PC-9 (cell line): Measurements from ENCODE around the gene FRMD8. TPM values are rescaled to one million over a fixed set of nuclear protein-coding genes. Genes with fewer than 3 reads are reported as not detected.

ENCODE experiments used
- BruUV-seq: library from RNA; stranded (reverse); fragments of 400-500 nt; replicated peaks from 2 replicates; lab custom pipeline; 2021; lab: Mats Ljungman, UMichigan
- CTCF ChIA-PET: fragments of 300-600 bp; sonication (Branson Sonifier 250); formaldehyde crosslinking; loops from one replicate; lab custom pipeline; 2022; ENCODE audit warnings: antibody characterized with exemption; lab: Charles Lee
- POLR2A ChIA-PET: fragments of 300-600 bp; sonication (Branson Sonifier 250); formaldehyde crosslinking; loops from one replicate; lab custom pipeline; 2022; ENCODE audit warnings: antibody characterized with exemption; ENCODE audit not compliant: unreplicated experiment; lab: Charles Lee
- DNase-seq, 2 experiments: peaks; one replicate each; pipeline versions ENCODE4 v3.0.0 to v3.0.0-alpha.2; 2015 to 2022; ENCODE audit warnings: mixed read lengths in 1 of 2
- H2AFZ ChIP-seq: fragments of 200-600 bp; sonication (generic); 2 replicates; pipeline ENCODE4 v1.8.1; 2017; ENCODE audit warnings: antibody characterized with exemption
- H3F3A ChIP-seq: fragments of 200-600 bp; sonication (generic); 2 replicates; pipeline ENCODE4 v1.8.1; 2017; ENCODE audit warnings: antibody characterized with exemption, mild to moderate bottlenecking, low read depth; ENCODE audit not compliant: insufficient read depth
- H3K27ac ChIP-seq: fragments of 200-600 bp; sonication (generic); 2 replicates; pipeline ENCODE4 v1.6.1; 2016; ENCODE audit warnings: mixed run types
- H3K27me3 ChIP-seq: fragments of 200-600 bp; sonication (generic); 2 replicates; pipeline ENCODE4 v1.6.1; 2016; ENCODE audit warnings: low read depth, mixed run types; ENCODE audit not compliant: insufficient read depth
- H3K36me3 ChIP-seq: fragments of 200-600 bp; sonication (generic); 2 replicates; pipeline ENCODE4 v1.6.1; 2016; ENCODE audit warnings: low read depth, mixed run types
- H3K4me1 ChIP-seq: fragments of 200-600 bp; sonication (generic); replicated peaks from 2 replicates; pipeline ENCODE4 v1.6.1; 2016; ENCODE audit warnings: mixed run types; ENCODE audit not compliant: insufficient read depth
- H3K4me2 ChIP-seq: fragments of 200-600 bp; sonication (generic); 2 replicates; pipeline ENCODE4 v1.6.1; 2017; ENCODE audit warnings: mixed run types
- H3K4me3 ChIP-seq: fragments of 200-600 bp; sonication (generic); 2 replicates; pipeline ENCODE4 v1.6.1; 2016; ENCODE audit warnings: mixed run types
- H3K79me2 ChIP-seq: fragments of 200-600 bp; sonication (generic); 2 replicates; pipeline ENCODE4 v1.6.1; 2017; ENCODE audit warnings: low read depth, mixed run types
- H3K9me2 ChIP-seq: fragments of 200-600 bp; sonication (generic); 2 replicates; pipeline ENCODE4 v1.8.1; 2017; ENCODE audit warnings: mild to moderate bottlenecking; ENCODE audit not compliant: insufficient read depth
- H3K9me3 ChIP-seq: fragments of 200-600 bp; sonication (generic); 2 replicates; pipeline ENCODE4 v1.8.1; 2016; ENCODE audit warnings: low read depth; ENCODE audit not compliant: insufficient read depth
- H4K20me1 ChIP-seq: fragments of 200-600 bp; sonication (generic); 2 replicates; pipeline ENCODE4 v1.8.1; 2017; ENCODE audit not compliant: insufficient read depth
- EZH2 ChIP-seq: fragments of 200-600 bp; sonication (generic); IDR thresholded peaks from 2 replicates; pipeline ENCODE4 v1.8.0; 2017; ENCODE audit warnings: antibody characterized with exemption, low read depth
- intact Hi-C: fragments of 100-400 bp; cut with micrococcal nuclease; formaldehyde crosslinking; loops from one replicate; pipeline ENCODE4 v1.10.0; 2022; ENCODE audit not compliant: unreplicated experiment
- total RNA-seq: library from RNA; stranded (reverse); gene quantifications from 2 replicates; pipeline ENCODE4 v1.2.3, GENCODE V29; 2021
- TF ChIP-seq, protein P1 (sequence below): fragments of 200-600 bp; sonication (generic); conservative IDR thresholded peaks from 2 replicates; pipeline ENCODE4 v1.6.1; 2017; ENCODE audit warnings: mixed run types, antibody characterized with exemption, mild to moderate bottlenecking, moderate library complexity

Gene FRMD8
- total RNA-seq, 1 experiment from 2014 or later, result 32.4 TPM

- BruUV-seq, result no TSS peak
- CTCF ChIA-PET, result no interaction called here
- H2AFZ ChIP-seq, result no peak overlapping the region
Measured at GRCh38 chr11:65398362-65398910, 12.0 kb downstream of the FRMD8 start.

GRCh38 chr11:65399249-65399648 is 12.8 kb downstream of the FRMD8 start:
- no peak overlapping the region for H3K4me3 ChIP-seq
- intact Hi-C loops, result no loop called here
- no peaks in the 10 kb centered on the region for H3K36me3 ChIP-seq
- H3K4me1 ChIP-seq, result no peaks in the 10 kb centered on the region
- peaks cover 14% of the 10 kb centered on the region; the same call in 1 of the 2 replicates for H3F3A ChIP-seq
- no peaks in the 10 kb centered on the region for H3K9me3 ChIP-seq
- POLR2A ChIA-PET, result interaction anchor here (0.6 kb wide), 1 partner anchor 121 kb away, joined by 4 read pairs; no protein-coding TSS in a partner anchor
- BruUV-seq, result no TSS peak
- no peaks in the 10 kb centered on the region for H4K20me1 ChIP-seq
- no peak for DNase-seq
- no peak overlapping the region for H2AFZ ChIP-seq
- CTCF ChIA-PET, result no interaction called here
- H3K27ac ChIP-seq, result no peak overlapping the region
- no peak overlapping the region for H3K4me2 ChIP-seq
- TF ChIP-seq, protein P1, sequence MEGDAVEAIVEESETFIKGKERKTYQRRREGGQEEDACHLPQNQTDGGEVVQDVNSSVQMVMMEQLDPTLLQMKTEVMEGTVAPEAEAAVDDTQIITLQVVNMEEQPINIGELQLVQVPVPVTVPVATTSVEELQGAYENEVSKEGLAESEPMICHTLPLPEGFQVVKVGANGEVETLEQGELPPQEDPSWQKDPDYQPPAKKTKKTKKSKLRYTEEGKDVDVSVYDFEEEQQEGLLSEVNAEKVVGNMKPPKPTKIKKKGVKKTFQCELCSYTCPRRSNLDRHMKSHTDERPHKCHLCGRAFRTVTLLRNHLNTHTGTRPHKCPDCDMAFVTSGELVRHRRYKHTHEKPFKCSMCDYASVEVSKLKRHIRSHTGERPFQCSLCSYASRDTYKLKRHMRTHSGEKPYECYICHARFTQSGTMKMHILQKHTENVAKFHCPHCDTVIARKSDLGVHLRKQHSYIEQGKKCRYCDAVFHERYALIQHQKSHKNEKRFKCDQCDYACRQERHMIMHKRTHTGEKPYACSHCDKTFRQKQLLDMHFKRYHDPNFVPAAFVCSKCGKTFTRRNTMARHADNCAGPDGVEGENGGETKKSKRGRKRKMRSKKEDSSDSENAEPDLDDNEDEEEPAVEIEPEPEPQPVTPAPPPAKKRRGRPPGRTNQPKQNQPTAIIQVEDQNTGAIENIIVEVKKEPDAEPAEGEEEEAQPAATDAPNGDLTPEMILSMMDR, result no peak
- no peak for TF ChIP-seq EZH2
- no peaks in the 10 kb centered on the region for H3K27me3 ChIP-seq
- H3K9me2 ChIP-seq, result no peaks in the 10 kb centered on the region
- H3K79me2 ChIP-seq, result no peaks in the 10 kb centered on the region

More at GRCh38 chr11:65398362-65398910, 12.0 kb downstream of the FRMD8 start:
- TF ChIP-seq, protein P1, result no peak
- no peak for TF ChIP-seq EZH2
- DNase-seq, result no peak
- H3K27ac ChIP-seq, result no peak overlapping the region
- H3K9me3 ChIP-seq, result no peaks in the 10 kb centered on the region
- peaks cover 14% of the 10 kb centered on the region; the same call in 1 of the 2 replicates for H3F3A ChIP-seq
- no peak overlapping the region for H3K4me2 ChIP-seq
- no peaks in the 10 kb centered on the region for H3K9me2 ChIP-seq
- intact Hi-C loops, result no loop called here
- no peaks in the 10 kb centered on the region for H3K4me1 ChIP-seq
- no peak overlapping the region for H3K4me3 ChIP-seq
- H3K79me2 ChIP-seq, result no peaks in the 10 kb centered on the region
- no peaks in the 10 kb centered on the region for H3K36me3 ChIP-seq
- no peaks in the 10 kb centered on the region for H4K20me1 ChIP-seq
- POLR2A ChIA-PET, result interaction anchor here (0.6 to 0.7 kb wide), 2 partner anchors 122 to 252 kb away, joined by 3 to 4 read pairs; no protein-coding TSS in a partner anchor
- no peaks in the 10 kb centered on the region for H3K27me3 ChIP-seq

- TF ChIP-seq EZH2, result no peak
- TF ChIP-seq, protein P1, result no peak
- intact Hi-C loops, result no loop called here
- H3K4me1 ChIP-seq, result no peaks in the 10 kb centered on the region
- H3K27ac ChIP-seq, result no peak overlapping the region
- H3K27me3 ChIP-seq, result no peaks in the 10 kb centered on the region
- peaks cover under 1% of the 10 kb centered on the region for H3K36me3 ChIP-seq
- no peaks in the 10 kb centered on the region for H3K9me3 ChIP-seq
- no TSS peak for BruUV-seq
- ChIA-PET CTCF (no interaction called here), POLR2A (no interaction called here)
- no peak overlapping the region for H2AFZ ChIP-seq
- H3K9me2 ChIP-seq, result no peaks in the 10 kb centered on the region
- H4K20me1 ChIP-seq, result no peaks in the 10 kb centered on the region
- no peak for DNase-seq
- no peaks in the 10 kb centered on the region for H3K79me2 ChIP-seq
- H3K4me2 ChIP-seq, result no peak overlapping the region
- H3F3A ChIP-seq, result peaks cover 14% of the 10 kb centered on the region; the same call in 1 of the 2 replicates
- H3K4me3 ChIP-seq, result no peak overlapping the region
Measured at GRCh38 chr11:65399845-65400244, 13.4 kb downstream of the FRMD8 start.
